HCT116 (cell line): ENCODE data around the gene LMLN. TPM values are rescaled to one million over a fixed set of nuclear protein-coding genes. Genes with fewer than 3 reads are reported as not detected.

Experiments used
- ATAC-seq: fragments of 200-7000 bp; cut with Tn5 transposase; 2 replicates; pipeline ENCODE4 v1.9.1; 2020; ENCODE audit warnings: mild to moderate bottlenecking, moderate library complexity
- BruUV-seq: library from RNA; stranded (reverse); fragments of 400-500 nt; replicated peaks from 2 replicates; lab custom pipeline; 2021; lab: Mats Ljungman, UMichigan
- CTCF ChIA-PET: fragments of 300-600 bp; sonication (Branson Sonifier 250); formaldehyde crosslinking; loops from one replicate; lab custom pipeline; 2021; ENCODE audit warnings: antibody characterized with exemption; lab: Charles Lee
- POLR2A ChIA-PET: fragments of 300-600, 350-600 bp; sonication (Branson Sonifier 250); formaldehyde crosslinking; loops from one replicate; lab custom pipeline; 2021; ENCODE audit warnings: antibody characterized with exemption; lab: Charles Lee
- RAD21 ChIA-PET, 2 experiments: fragments of 300-600 bp; sonication (Branson Sonifier 250); formaldehyde crosslinking; loops; one replicate each; lab custom pipeline; 2023; ENCODE audit warnings: low total read pairs in 2 of 2; ENCODE audit not compliant: uncharacterized antibody in 2 of 2, unreplicated experiment in 2 of 2, low non-redundant PET in 1 of 2; lab: Charles Lee
- DNase-seq: peaks from one replicate; pipeline ENCODE4 v3.0.0-alpha.2; 2010; ENCODE audit warnings: low read depth, low spot score
- H2AFZ ChIP-seq: fragments of 200-600 bp; shearing (Covaris generic), sonication (generic); 2 replicates; pipeline ENCODE4 v1.6.1; 2017; ENCODE audit warnings: low read depth, mixed run types, mixed read lengths, antibody characterized with exemption, low read length; ENCODE audit not compliant: poor library complexity, severe bottlenecking
- H3K27ac ChIP-seq: 2 replicates; pipeline ENCODE4 v1.5.1; 2012; ENCODE audit warnings: low read depth, low read length
- H3K27me3 ChIP-seq: fragments of 200-600 bp; sonication (generic); 2 replicates; pipeline ENCODE4 v1.6.1; 2016; ENCODE audit warnings: mixed run types, low read length, mixed read lengths; ENCODE audit not compliant: insufficient read depth
- H3K36me3 ChIP-seq, 2 experiments: fragments of 200-500 bp in 1 of 2; fragments of 200-600 bp in 1 of 2; sonication (Bioruptor generic) in 1 of 2; sonication (generic) in 1 of 2; 2 replicates each; pipeline versions ENCODE4 v1.5.1 to v1.6.1; 2014 to 2016; ENCODE audit warnings: low read length in 2 of 2, inconsistent platforms in 1 of 2, mixed read lengths in 1 of 2, mixed run types in 1 of 2; ENCODE audit not compliant: insufficient read depth in 2 of 2, control insufficient read depth in 1 of 2
- H3K4me1 ChIP-seq, 2 experiments: fragments of 200-600 bp in 1 of 2; sonication (generic) in 1 of 2; 2 replicates each; pipeline versions ENCODE4 v1.5.1 to v1.6.1; 2012 to 2017; ENCODE audit warnings: low read length in 2 of 2, inconsistent platforms in 1 of 2, mild to moderate bottlenecking in 1 of 2, mixed read lengths in 1 of 2, mixed run types in 1 of 2, moderate library complexity in 1 of 2; ENCODE audit not compliant: insufficient read depth in 2 of 2, control insufficient read depth in 1 of 2
- H3K4me2 ChIP-seq: fragments of 200-600 bp; sonication (generic); 2 replicates; pipeline ENCODE4 v1.6.1; 2017; ENCODE audit warnings: mixed run types, low read length, mixed read lengths
- H3K4me3 ChIP-seq, 2 experiments: fragments of 200-600 bp in 1 of 2; sonication (generic) in 1 of 2; replicated peaks in 1 of 2; 2 replicates each; pipeline ENCODE4 v1.5.1; 2011 to 2016; ENCODE audit warnings: low read length in 2 of 2, control low read depth in 1 of 2, low read depth in 1 of 2, mild to moderate bottlenecking in 1 of 2, mixed read lengths in 1 of 2, mixed run types in 1 of 2
- H3K79me2 ChIP-seq: fragments of 200-600 bp; sonication (generic); 2 replicates; pipeline ENCODE4 v1.6.1; 2017; ENCODE audit warnings: mild to moderate bottlenecking, mixed run types, low read length, moderate library complexity, mixed read lengths; ENCODE audit not compliant: insufficient read depth
- H3K9ac ChIP-seq: fragments of 200-600 bp; sonication (generic); 2 replicates; pipeline ENCODE4 v1.6.1; 2016; ENCODE audit warnings: low read length, mixed read lengths
- H3K9me2 ChIP-seq: fragments of 200-600 bp; sonication (generic), shearing (Covaris generic); 2 replicates; pipeline ENCODE4 v1.6.1; 2017; ENCODE audit warnings: mixed run types, mild to moderate bottlenecking, moderate library complexity; ENCODE audit not compliant: insufficient read depth
- H3K9me3 ChIP-seq, 2 experiments: fragments of 200-500 bp in 1 of 2; fragments of 200-600 bp in 1 of 2; sonication (Bioruptor generic) in 1 of 2; sonication (generic) in 1 of 2; 2 replicates each; pipeline ENCODE4 v1.6.1; 2014 to 2017; ENCODE audit warnings: low read length in 2 of 2, mixed read lengths in 2 of 2, inconsistent platforms in 1 of 2, low read depth in 1 of 2, mild to moderate bottlenecking in 1 of 2, mixed run types in 1 of 2, moderate library complexity in 1 of 2; ENCODE audit not compliant: control insufficient read depth in 1 of 2, insufficient read depth in 1 of 2
- H4K20me1 ChIP-seq: fragments of 200-600 bp; sonication (generic), shearing (Covaris generic); 2 replicates; pipeline ENCODE4 v1.6.1; 2017; ENCODE audit warnings: mixed run types, mild to moderate bottlenecking, moderate library complexity; ENCODE audit not compliant: insufficient read depth
- CBX3 ChIP-seq: IDR thresholded peaks from 2 replicates; pipeline ENCODE4 v1.6.1; 2012; ENCODE audit warnings: low read depth
- CEBPB ChIP-seq: IDR thresholded peaks from 2 replicates; pipeline ENCODE4 v1.6.1; 2012; ENCODE audit warnings: low read depth
- ELF1 ChIP-seq: IDR thresholded peaks from 2 replicates; pipeline ENCODE4 v1.6.1; 2012; ENCODE audit warnings: low read depth, borderline replicate concordance
- FOSL1 ChIP-seq: IDR thresholded peaks from 2 replicates; pipeline ENCODE4 v1.6.1; 2012; ENCODE audit warnings: low read depth
- POLR2A ChIP-seq: IDR thresholded peaks from 2 replicates; pipeline ENCODE4 v1.7.0; 2011; ENCODE audit warnings: borderline replicate concordance; ENCODE audit not compliant: insufficient read depth, insufficient read length; ENCODE audit errors: extremely low read depth
- POLR2AphosphoS5 ChIP-seq: IDR thresholded peaks from 2 replicates; pipeline ENCODE4 v1.6.1; 2011; ENCODE audit warnings: mild to moderate bottlenecking, low read depth, low read length, moderate library complexity
- RAD21 ChIP-seq: IDR thresholded peaks from 2 replicates; pipeline ENCODE4 v1.6.1; 2012; ENCODE audit warnings: low read depth, mild to moderate bottlenecking
- SRF ChIP-seq: IDR thresholded peaks from 2 replicates; pipeline ENCODE4 v1.6.1; 2012; ENCODE audit warnings: low read depth
- TCF7L2 ChIP-seq: IDR thresholded peaks from 2 replicates; pipeline ENCODE4 v1.7.0; 2011; ENCODE audit warnings: borderline replicate concordance, inconsistent platforms; ENCODE audit not compliant: insufficient read depth, insufficient read length; ENCODE audit errors: extremely low read depth
- YY1 ChIP-seq: IDR thresholded peaks from 2 replicates; pipeline ENCODE4 v1.6.1; 2011; ENCODE audit warnings: low read length, low read depth, moderate library complexity, mild to moderate bottlenecking; ENCODE audit not compliant: insufficient replicate concordance; ENCODE audit errors: extremely low read depth
- ZFX ChIP-seq: fragments of 450-650 bp; IDR thresholded peaks from 2 replicates; pipeline ENCODE4 v1.6.1; 2017
- ZNF274 ChIP-seq: fragments of 200-500 bp; sonication (Bioruptor generic); IDR thresholded peaks from 2 replicates; pipeline ENCODE4 v1.6.1; 2014; ENCODE audit warnings: mild to moderate bottlenecking, low read depth, low read length, inconsistent platforms
- intact Hi-C: fragments of 100-400 bp; cut with micrococcal nuclease; formaldehyde crosslinking; loops from 2 replicates; pipeline ENCODE4 v1.10.0; 2022
- total RNA-seq: library from RNA; stranded (reverse); gene quantifications from one replicate; pipeline ENCODE4 v1.2.1, GENCODE V29; 2021; ENCODE audit not compliant: unreplicated experiment
- TF ChIP-seq, protein P1 (sequence below): IDR thresholded peaks from 2 replicates; pipeline ENCODE4 v1.6.1; 2011; ENCODE audit warnings: mild to moderate bottlenecking, low read length, moderate library complexity; ENCODE audit not compliant: insufficient replicate concordance; ENCODE audit errors: extremely low read depth
- TF ChIP-seq, protein P2 (sequence below): IDR thresholded peaks from 2 replicates; pipeline ENCODE4 v1.6.1; 2012; ENCODE audit warnings: low read depth
- TF ChIP-seq, protein P3 (sequence below), 3 experiments: fragments of 200-600 bp in 1 of 3; sonication (generic) in 1 of 3; IDR thresholded peaks in 2 of 3; conservative IDR thresholded peaks in 1 of 3; 2 replicates each; pipeline ENCODE4 v1.5.1; 2012 to 2017; ENCODE audit warnings: low read depth in 2 of 3, low read length in 2 of 3, antibody characterized with exemption in 1 of 3, borderline replicate concordance in 1 of 3, control low read depth in 1 of 3, mild to moderate bottlenecking in 1 of 3, mixed read lengths in 1 of 3, mixed run types in 1 of 3, moderate library complexity in 1 of 3; ENCODE audit not compliant: insufficient read depth in 1 of 3

The LMLN gene
- total RNA-seq, 1 experiment from 2014 or later: 7.2 TPM

DNA sequence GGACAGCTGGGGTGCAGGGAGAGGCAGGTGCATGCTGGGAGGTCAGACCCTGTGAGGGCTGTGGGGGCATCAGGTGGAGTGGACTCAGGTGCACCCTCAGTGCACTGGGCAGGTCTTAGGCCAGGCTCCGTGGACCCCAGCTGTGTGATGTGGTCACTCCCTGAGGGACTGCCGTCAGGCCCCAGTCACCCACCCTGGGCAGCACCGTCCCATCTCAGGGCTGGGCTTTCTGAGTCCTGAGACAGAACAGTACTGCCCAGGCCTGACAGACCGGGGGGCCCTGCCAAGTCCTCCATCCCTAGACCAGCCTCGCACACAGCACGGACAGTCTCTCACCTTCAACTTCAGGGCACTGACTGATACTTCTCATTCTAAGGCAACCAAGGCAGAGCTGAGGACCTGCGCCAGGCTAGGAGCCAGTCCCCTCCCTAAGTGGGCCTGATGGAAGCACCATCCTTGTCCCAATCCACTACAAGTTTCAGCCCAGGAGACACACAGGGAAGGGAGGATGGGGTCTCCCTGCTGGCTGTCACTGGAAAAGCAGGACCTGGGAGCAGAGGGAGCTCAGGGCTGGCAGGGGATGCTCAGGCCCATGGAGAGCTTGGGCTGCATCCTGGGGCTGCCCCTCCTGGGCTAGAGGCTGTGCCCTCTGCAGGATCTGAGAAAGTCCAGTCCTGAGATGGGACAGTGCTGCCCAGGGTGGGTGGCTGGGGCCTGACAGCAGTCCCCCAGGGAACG, 86.3 kb downstream of the LMLN start:
- Histone ChIP-seq H4K20me1 (no peaks in the 10 kb centered on the region), H3K9me2 (no peaks in the 10 kb centered on the region)
- intact Hi-C loops: no loop called here
- TF ChIP-seq, protein P1, sequence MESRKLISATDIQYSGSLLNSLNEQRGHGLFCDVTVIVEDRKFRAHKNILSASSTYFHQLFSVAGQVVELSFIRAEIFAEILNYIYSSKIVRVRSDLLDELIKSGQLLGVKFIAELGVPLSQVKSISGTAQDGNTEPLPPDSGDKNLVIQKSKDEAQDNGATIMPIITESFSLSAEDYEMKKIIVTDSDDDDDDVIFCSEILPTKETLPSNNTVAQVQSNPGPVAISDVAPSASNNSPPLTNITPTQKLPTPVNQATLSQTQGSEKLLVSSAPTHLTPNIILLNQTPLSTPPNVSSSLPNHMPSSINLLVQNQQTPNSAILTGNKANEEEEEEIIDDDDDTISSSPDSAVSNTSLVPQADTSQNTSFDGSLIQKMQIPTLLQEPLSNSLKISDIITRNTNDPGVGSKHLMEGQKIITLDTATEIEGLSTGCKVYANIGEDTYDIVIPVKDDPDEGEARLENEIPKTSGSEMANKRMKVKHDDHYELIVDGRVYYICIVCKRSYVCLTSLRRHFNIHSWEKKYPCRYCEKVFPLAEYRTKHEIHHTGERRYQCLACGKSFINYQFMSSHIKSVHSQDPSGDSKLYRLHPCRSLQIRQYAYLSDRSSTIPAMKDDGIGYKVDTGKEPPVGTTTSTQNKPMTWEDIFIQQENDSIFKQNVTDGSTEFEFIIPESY: no peak
- TF ChIP-seq ZNF274: no peak
- TF ChIP-seq POLR2A: no peak
- TF ChIP-seq CEBPB: no peak
- no peak for TF ChIP-seq TCF7L2
- TF ChIP-seq FOSL1: no peak
- TF ChIP-seq, protein P2, sequence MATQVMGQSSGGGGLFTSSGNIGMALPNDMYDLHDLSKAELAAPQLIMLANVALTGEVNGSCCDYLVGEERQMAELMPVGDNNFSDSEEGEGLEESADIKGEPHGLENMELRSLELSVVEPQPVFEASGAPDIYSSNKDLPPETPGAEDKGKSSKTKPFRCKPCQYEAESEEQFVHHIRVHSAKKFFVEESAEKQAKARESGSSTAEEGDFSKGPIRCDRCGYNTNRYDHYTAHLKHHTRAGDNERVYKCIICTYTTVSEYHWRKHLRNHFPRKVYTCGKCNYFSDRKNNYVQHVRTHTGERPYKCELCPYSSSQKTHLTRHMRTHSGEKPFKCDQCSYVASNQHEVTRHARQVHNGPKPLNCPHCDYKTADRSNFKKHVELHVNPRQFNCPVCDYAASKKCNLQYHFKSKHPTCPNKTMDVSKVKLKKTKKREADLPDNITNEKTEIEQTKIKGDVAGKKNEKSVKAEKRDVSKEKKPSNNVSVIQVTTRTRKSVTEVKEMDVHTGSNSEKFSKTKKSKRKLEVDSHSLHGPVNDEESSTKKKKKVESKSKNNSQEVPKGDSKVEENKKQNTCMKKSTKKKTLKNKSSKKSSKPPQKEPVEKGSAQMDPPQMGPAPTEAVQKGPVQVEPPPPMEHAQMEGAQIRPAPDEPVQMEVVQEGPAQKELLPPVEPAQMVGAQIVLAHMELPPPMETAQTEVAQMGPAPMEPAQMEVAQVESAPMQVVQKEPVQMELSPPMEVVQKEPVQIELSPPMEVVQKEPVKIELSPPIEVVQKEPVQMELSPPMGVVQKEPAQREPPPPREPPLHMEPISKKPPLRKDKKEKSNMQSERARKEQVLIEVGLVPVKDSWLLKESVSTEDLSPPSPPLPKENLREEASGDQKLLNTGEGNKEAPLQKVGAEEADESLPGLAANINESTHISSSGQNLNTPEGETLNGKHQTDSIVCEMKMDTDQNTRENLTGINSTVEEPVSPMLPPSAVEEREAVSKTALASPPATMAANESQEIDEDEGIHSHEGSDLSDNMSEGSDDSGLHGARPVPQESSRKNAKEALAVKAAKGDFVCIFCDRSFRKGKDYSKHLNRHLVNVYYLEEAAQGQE: no peak
- TF ChIP-seq ELF1: no peak
- TF ChIP-seq YY1: no peak
- no peak for TF ChIP-seq RAD21
- TF ChIP-seq SRF: no peak
- TF ChIP-seq, protein P3, sequence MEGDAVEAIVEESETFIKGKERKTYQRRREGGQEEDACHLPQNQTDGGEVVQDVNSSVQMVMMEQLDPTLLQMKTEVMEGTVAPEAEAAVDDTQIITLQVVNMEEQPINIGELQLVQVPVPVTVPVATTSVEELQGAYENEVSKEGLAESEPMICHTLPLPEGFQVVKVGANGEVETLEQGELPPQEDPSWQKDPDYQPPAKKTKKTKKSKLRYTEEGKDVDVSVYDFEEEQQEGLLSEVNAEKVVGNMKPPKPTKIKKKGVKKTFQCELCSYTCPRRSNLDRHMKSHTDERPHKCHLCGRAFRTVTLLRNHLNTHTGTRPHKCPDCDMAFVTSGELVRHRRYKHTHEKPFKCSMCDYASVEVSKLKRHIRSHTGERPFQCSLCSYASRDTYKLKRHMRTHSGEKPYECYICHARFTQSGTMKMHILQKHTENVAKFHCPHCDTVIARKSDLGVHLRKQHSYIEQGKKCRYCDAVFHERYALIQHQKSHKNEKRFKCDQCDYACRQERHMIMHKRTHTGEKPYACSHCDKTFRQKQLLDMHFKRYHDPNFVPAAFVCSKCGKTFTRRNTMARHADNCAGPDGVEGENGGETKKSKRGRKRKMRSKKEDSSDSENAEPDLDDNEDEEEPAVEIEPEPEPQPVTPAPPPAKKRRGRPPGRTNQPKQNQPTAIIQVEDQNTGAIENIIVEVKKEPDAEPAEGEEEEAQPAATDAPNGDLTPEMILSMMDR (IDR thresholded peaks at IDR 0.05 in 2 of 3, conservative IDR thresholded peaks at IDR 0.05 in 1 of 3; ENCODE audit: borderline replicate concordance in 1 of 3, insufficient read depth in 1 of 3, low read depth in 2 of 3, low read length in 2 of 3): no peak
- TF ChIP-seq ZFX: no peak
- TF ChIP-seq POLR2AphosphoS5: no peak
- no peak for TF ChIP-seq CBX3
- TF ChIP-seq, all 23 proteins: peak for 0
- H3K9me3 ChIP-seq: peaks cover 0 to under 1% of the 10 kb centered on the region in 2 experiments; a peak in 2 of 4 replicates
- ChIA-PET CTCF (no interaction called here), POLR2A (no interaction called here), RAD21 (no interaction called here)
- no peak overlapping the region for H2AFZ ChIP-seq
- H3K27ac ChIP-seq: no peak overlapping the region
- H3K4me2 ChIP-seq: no peak overlapping the region
- no peak overlapping the region for H3K4me3 ChIP-seq
- H3K79me2 ChIP-seq: no peaks in the 10 kb centered on the region
- no peak; the same call in 1 of the 2 replicates for ATAC-seq
- no peaks in the 10 kb centered on the region for H3K27me3 ChIP-seq
- H3K4me1 ChIP-seq: no peaks in the 10 kb centered on the region
- no peak for DNase-seq
- BruUV-seq: no TSS peak
- H3K36me3 ChIP-seq: no peaks in the 10 kb centered on the region
- no peak overlapping the region for H3K9ac ChIP-seq
